Fibroblast of upper back skin (primary cell): ENCODE results near the gene ARHGEF10L.

Experiments used
- DNase-seq: peaks from one replicate; pipeline ENCODE4 v3.0.0-alpha.2; 2013

Gene ARHGEF10L

GRCh38 chr1:17640393-17640792 is 100.9 kb downstream of the ARHGEF10L start:
- DNase-seq = no peak

- no peak for DNase-seq
Observed at GRCh38 chr1:17640975-17641374, 101.5 kb downstream of the ARHGEF10L start.

GRCh38 chr1:17642169-17642568 is 102.7 kb downstream of the ARHGEF10L start:
- no peak for DNase-seq

GRCh38 chr1:17642943-17643342 is 103.4 kb downstream of the ARHGEF10L start:
- no peak for DNase-seq

GRCh38 chr1:17643861-17644703 is 104.6 kb downstream of the ARHGEF10L start:
- no peak for DNase-seq

- no peak for DNase-seq
Observed at GRCh38 chr1:17645068-17645911, 105.8 kb downstream of the ARHGEF10L start.

- DNase-seq = no peak
Observed at GRCh38 chr1:17646444-17647280, 107.2 kb downstream of the ARHGEF10L start.

GRCh38 chr1:17648457-17649145 is 109.1 kb downstream of the ARHGEF10L start:
- no peak for DNase-seq

- DNase-seq = no peak
Observed at GRCh38 chr1:17649371-17650106, 110.0 kb downstream of the ARHGEF10L start.

- DNase-seq = no peak
Observed at GRCh38 chr1:17653276-17653675, 113.8 kb downstream of the ARHGEF10L start.

- DNase-seq = peak; percentile 39
Observed at GRCh38 chr1:17653728-17654351, 114.3 kb downstream of the ARHGEF10L start.

- DNase-seq = no peak
Observed at GRCh38 chr1:17654519-17654918, 115.0 kb downstream of the ARHGEF10L start.

- no peak for DNase-seq
Observed at GRCh38 chr1:17655169-17655568, 115.7 kb downstream of the ARHGEF10L start.

- no peak for DNase-seq
Observed at GRCh38 chr1:17655922-17656321, 116.4 kb downstream of the ARHGEF10L start.

GRCh38 chr1:17657436-17657835 is 117.9 kb downstream of the ARHGEF10L start:
- DNase-seq = no peak

GRCh38 chr1:17658837-17659236 is 119.3 kb downstream of the ARHGEF10L start:
- DNase-seq = no peak

GRCh38 chr1:17661546-17662157 is 122.2 kb downstream of the ARHGEF10L start:
- peak; percentile 55 for DNase-seq

GRCh38 chr1:17662296-17662695 is 122.8 kb downstream of the ARHGEF10L start:
- DNase-seq = no peak

GRCh38 chr1:17662786-17663185 is 123.3 kb downstream of the ARHGEF10L start:
- no peak for DNase-seq

- DNase-seq = no peak
Observed at GRCh38 chr1:17663646-17664045, 124.1 kb downstream of the ARHGEF10L start.

- no peak for DNase-seq
Observed at GRCh38 chr1:17664322-17664721, 124.8 kb downstream of the ARHGEF10L start.
